ENCODE results near the gene TTC29.

The TTC29 gene, protein sequence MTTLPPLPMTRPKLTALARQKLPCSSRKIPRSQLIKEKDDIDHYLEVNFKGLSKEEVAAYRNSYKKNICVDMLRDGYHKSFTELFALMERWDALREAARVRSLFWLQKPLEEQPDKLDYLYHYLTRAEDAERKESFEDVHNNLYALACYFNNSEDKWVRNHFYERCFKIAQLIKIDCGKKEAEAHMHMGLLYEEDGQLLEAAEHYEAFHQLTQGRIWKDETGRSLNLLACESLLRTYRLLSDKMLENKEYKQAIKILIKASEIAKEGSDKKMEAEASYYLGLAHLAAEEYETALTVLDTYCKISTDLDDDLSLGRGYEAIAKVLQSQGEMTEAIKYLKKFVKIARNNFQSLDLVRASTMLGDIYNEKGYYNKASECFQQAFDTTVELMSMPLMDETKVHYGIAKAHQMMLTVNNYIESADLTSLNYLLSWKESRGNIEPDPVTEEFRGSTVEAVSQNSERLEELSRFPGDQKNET

DNA sequence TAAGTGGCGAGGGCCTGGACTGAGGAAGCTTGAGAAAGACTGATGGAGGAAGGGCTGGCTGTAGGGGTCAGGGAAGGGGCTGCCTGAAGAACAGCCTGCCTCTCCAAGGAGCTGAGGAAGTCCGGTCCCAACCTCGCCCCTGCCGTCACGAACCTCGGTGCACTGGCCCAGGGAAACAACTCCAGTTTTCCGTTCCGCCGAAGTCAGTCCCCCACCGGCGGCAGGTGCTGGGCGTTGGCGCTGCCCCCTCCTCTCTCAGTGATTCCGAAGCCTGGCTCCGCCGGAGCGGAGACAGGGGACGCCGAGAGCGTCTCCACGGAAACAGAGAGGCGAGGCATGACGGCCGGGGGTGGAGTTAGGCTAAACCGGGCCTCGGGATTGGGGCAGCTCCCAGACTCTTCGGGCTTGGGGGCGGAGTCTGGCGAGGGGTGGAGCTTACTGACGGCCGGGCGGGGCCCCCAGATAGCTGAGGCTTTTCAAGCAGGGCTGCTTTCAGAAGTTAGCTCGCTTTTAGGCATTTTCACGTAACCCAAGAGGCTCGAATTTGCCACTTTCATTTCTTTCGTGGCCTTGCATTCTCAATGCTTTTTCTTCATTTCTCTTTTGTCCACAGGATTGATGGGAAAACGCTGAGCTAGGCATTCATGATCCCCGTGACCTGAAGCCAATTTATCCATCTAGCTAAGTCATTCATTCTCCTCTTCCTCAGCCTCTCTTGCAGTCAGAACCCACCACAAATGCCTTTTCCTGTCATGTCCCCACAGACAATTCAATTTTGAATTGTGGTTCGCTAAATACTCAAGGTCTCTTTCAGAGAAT lies at the start of gene TTC29:
TTC29 (minus strand) TSS at position 309 of the 819 bp plus-strand sequence. CDS start 5,969 bp downstream, outside the sequence.
- peak within 1 kb of the TSS; percentile 76 for H3K4me3 Mint-ChIP-seq
- peak; percentile 97 for ATAC-seq
- H3K9me3 Mint-ChIP-seq: no peaks in the 10 kb centered on the region
- no peaks in the 10 kb centered on the region for H3K36me3 Mint-ChIP-seq
- no peak within 1 kb of the TSS for H3K27ac Mint-ChIP-seq
- peaks cover 33% of the 10 kb centered on the region for H3K27me3 Mint-ChIP-seq
- peaks cover 26% of the 10 kb centered on the region for H3K4me1 Mint-ChIP-seq

DNA sequence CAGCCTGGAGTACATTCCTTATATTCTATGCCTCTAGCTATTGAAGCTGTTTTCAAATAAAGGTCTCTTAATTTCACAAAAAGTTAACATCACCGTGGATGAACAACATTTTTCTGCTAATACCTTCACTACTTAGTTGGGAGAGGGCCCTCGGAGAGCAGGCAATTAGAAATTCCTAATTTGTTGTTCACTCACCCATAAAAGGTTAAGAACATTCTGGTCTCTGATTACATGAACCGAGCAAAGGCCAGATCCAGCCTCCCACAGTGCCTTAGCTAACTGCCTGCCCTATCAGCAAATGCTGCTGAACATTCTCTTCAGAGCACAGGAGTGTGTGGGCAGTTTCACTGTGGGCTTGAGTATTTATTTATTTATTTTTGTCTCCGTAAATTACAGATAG lies 36.0 kb upstream of the TTC29 start:
- no peak overlapping the region for H3K27ac Mint-ChIP-seq
- H3K4me1 Mint-ChIP-seq: no peaks in the 10 kb centered on the region
- H3K36me3 Mint-ChIP-seq: no peaks in the 10 kb centered on the region
- no peaks in the 10 kb centered on the region for H3K27me3 Mint-ChIP-seq
- ATAC-seq: no peak
- peaks cover 2% of the 10 kb centered on the region for H3K9me3 Mint-ChIP-seq
- H3K4me3 Mint-ChIP-seq: no peak overlapping the region

DNA sequence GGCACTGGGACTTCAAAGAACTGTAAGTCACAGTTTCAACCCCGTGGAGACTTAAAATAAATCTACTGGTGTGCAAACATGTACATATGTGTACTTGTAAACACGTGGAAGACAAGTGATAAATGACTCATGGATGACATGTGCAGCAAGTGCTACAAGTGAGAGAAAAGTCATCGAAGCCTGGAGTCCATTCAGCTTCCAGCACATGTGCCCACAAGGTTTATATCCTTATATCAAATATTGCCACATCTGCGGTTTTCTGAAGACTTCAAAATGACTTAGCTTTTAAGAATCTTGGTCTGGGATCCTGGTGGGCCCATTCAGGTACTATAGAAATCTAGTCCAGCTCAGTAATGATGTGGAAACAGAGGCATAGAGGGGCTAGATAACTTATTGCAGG lies 33.0 kb upstream of the TTC29 start:
- Mint-ChIP-seq H3K27ac (no peak overlapping the region), H3K36me3 (no peaks in the 10 kb centered on the region), H3K4me1 (no peaks in the 10 kb centered on the region), H3K27me3 (peaks cover 15% of the 10 kb centered on the region), H3K4me3 (no peak overlapping the region), H3K9me3 (no peaks in the 10 kb centered on the region)
- ATAC-seq: no peak

DNA sequence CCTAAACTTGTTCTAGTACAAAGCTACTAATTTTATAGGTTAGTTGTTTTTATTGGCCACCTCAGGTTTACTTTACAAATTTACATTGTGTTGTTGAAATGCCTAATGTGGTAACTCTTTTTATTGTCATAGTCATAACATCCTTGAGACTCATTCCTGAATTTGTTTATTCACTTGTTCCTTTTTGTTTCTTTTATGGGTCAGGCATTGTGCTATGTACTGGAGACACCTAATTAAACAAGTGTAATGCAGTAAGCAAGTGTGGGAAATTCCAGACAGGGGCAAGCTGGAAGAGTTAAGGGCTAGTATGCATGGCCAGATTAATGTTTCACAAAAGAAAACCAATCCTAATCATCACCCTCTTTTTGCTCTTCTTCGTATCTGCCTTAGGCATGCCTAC lies 30.5 kb upstream of the TTC29 start:
- Mint-ChIP-seq H3K4me1 (no peaks in the 10 kb centered on the region), H3K9me3 (no peaks in the 10 kb centered on the region), H3K4me3 (no peak overlapping the region), H3K27ac (no peak overlapping the region), H3K27me3 (peaks cover 15% of the 10 kb centered on the region), H3K36me3 (no peaks in the 10 kb centered on the region)
- no peak for ATAC-seq

DNA sequence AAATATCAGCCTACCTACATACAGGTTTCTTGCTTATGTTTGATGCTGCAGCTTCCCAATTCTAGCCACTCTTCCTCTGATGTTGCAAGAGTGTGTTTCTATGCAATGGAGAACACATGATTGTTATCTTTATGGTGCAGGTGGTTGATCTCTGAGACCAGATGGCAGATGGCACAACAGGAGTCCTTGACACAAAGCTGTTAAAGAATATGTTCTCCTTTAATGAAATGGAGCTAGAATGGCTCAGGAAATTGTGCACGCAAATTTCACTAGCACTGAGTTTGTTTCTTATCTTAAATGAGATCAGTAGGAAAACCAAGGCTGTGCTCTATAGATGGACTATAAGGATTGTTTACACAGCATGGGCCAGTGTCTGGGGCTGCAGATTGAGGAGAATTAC lies 29.9 kb upstream of the TTC29 start:
- Mint-ChIP-seq H3K27me3 (peaks cover 15% of the 10 kb centered on the region), H3K4me1 (no peaks in the 10 kb centered on the region), H3K9me3 (no peaks in the 10 kb centered on the region), H3K36me3 (no peaks in the 10 kb centered on the region), H3K27ac (no peak overlapping the region), H3K4me3 (no peak overlapping the region)
- ATAC-seq: no peak

DNA sequence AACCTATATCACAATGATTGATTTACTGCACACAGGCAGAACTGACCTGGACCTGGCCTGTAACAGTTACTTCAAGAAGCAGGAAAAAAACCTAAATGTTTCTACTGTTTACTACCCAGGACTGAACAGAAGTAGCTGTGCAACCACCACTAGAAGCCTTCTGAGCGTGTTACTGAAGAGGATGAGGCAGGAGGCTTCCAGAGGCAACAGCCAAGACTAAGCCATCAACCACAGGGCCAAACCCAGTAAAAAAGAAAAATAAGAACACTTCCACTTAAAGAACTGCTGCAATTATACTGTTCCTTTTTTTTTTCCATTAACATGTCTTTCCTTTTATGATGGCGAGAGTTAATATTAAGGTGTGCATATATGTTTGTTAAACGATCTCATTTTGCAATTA lies 29.4 kb upstream of the TTC29 start:
- H3K4me1 Mint-ChIP-seq: no peaks in the 10 kb centered on the region
- H3K9me3 Mint-ChIP-seq: no peaks in the 10 kb centered on the region
- no peak overlapping the region for H3K4me3 Mint-ChIP-seq
- no peak for ATAC-seq
- peaks cover 15% of the 10 kb centered on the region for H3K27me3 Mint-ChIP-seq
- H3K36me3 Mint-ChIP-seq: no peaks in the 10 kb centered on the region
- H3K27ac Mint-ChIP-seq: no peak overlapping the region

DNA sequence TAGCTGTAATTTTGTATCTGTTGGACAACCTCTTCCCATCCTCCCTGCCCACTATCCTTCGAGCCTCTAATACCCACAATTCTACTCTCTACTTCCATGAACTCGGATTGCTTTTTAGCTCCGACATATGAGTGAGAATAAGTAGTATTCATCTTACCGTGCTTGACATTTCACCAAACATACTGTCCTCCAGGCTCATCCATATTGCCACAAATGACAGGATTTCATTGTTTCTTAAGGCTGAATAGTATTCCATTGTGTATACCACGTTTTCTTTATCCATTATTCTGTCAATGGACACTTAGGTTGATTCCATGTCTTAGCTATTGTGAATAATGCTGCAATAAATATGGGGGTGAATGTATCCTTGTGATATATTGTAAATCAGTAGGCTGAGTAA lies 26.4 kb upstream of the TTC29 start:
- no peak overlapping the region for H3K4me3 Mint-ChIP-seq
- ATAC-seq: no peak
- no peaks in the 10 kb centered on the region for H3K4me1 Mint-ChIP-seq
- H3K27me3 Mint-ChIP-seq: peaks cover 15% of the 10 kb centered on the region
- no peaks in the 10 kb centered on the region for H3K36me3 Mint-ChIP-seq
- no peaks in the 10 kb centered on the region for H3K9me3 Mint-ChIP-seq
- no peak overlapping the region for H3K27ac Mint-ChIP-seq

DNA sequence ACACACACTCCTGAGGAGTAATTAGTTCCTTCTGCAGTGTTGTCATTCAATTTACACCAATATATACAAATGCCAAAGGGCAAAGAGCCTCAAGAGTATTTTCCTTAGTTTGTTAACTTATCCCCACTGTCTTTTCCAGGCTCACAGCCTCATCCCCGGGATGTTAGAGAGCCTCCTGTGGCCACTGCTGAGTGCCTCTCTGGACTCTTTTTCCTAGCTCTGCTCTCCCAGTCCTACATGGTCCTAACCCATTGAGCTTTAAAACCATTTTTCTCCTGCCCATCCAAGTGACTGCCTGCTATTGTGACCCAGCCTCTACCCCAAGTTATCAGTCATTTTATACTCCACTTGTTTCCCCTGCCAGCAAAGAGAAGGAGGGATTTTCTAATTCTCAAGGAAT lies 23.5 kb upstream of the TTC29 start:
- Mint-ChIP-seq H3K4me3 (no peak overlapping the region), H3K27ac (no peak overlapping the region), H3K4me1 (no peaks in the 10 kb centered on the region), H3K27me3 (peaks cover 2% of the 10 kb centered on the region), H3K36me3 (no peaks in the 10 kb centered on the region), H3K9me3 (no peaks in the 10 kb centered on the region)
- ATAC-seq: no peak

DNA sequence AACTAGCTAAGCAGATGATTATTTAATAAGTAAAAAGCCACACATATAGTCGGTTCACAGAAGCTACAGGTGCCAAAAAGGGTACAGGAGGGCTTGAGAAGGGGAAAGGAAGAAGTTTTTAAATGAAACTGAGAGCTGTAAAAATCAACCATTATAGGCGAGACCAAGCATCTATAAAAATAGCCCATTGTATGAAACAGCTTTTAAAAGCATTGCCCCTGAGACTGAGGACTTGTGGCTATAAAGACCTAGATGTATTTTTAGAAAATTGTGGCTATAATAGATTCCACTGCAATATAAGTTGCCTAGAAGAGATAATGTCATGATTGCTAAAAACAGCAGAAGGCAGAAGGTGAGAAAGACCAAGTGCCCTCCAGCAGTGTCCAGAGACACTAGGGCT lies 15.0 kb upstream of the TTC29 start:
- H3K27me3 Mint-ChIP-seq: peaks cover 34% of the 10 kb centered on the region
- H3K9me3 Mint-ChIP-seq: no peaks in the 10 kb centered on the region
- no peak for ATAC-seq
- H3K27ac Mint-ChIP-seq: no peak overlapping the region
- no peaks in the 10 kb centered on the region for H3K36me3 Mint-ChIP-seq
- no peaks in the 10 kb centered on the region for H3K4me1 Mint-ChIP-seq
- H3K4me3 Mint-ChIP-seq: no peak overlapping the region

DNA sequence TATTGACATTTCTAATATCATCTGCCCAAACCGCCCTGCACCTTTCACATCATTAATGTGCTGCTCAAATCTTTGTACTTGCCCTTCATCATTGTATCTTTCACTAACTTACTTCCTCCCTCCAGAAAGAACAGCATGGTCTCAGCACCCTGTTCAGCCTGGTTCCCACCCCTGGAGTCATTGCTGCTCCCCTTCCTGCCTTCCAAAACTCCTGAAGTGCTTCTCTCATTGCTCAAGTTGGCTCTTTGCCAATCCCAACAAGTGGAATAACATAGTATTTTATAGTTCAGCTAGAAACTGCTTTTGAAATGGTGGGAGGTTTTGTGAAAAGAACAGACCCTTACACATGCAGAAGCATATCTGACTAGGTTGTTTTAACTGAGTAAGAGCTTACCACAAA lies 14.0 kb upstream of the TTC29 start:
- no peak overlapping the region for H3K27ac Mint-ChIP-seq
- H3K4me1 Mint-ChIP-seq: no peaks in the 10 kb centered on the region
- no peaks in the 10 kb centered on the region for H3K9me3 Mint-ChIP-seq
- no peak overlapping the region for H3K4me3 Mint-ChIP-seq
- peaks cover 34% of the 10 kb centered on the region for H3K27me3 Mint-ChIP-seq
- H3K36me3 Mint-ChIP-seq: no peaks in the 10 kb centered on the region
- no peak for ATAC-seq

DNA sequence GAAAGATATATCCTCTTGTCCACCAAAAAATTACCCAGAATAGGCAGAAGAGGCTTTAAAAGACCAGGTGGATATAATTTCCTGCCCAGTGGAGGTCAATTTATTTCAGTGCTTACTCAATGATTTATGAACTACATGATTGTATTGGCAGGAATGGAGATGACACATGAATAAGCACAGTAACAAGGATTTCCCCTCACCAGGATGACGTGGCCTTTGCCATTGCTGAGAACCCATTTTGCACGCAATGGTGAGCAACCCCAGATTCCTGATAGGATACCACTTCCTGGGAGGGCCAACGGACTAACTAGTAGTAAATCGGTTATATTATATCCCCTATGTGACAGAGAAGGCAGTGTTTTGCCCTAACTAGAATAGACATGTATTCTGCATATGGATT lies 11.6 kb upstream of the TTC29 start:
- H3K9me3 Mint-ChIP-seq: no peaks in the 10 kb centered on the region
- no peak for ATAC-seq
- no peaks in the 10 kb centered on the region for H3K36me3 Mint-ChIP-seq
- no peak overlapping the region for H3K27ac Mint-ChIP-seq
- H3K4me3 Mint-ChIP-seq: no peak overlapping the region
- peaks cover 34% of the 10 kb centered on the region for H3K27me3 Mint-ChIP-seq
- H3K4me1 Mint-ChIP-seq: no peaks in the 10 kb centered on the region

DNA sequence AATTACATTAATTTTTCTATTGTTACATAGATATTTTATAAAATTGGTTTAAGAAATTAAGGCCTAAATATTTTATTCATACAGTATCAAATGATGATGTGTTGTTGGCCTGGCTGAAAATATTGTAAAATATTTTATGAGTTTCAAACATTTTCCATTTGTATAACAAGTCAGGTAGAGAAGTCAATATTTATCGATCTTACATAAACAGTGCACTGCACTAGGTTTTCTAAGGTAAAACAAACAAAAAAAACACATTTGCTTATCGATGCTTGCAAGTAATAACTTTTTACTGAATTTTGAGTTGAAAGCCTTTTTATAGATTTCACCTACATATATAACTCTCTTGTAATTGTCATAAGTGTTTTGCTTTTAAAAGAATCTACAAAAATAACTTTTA lies 7.2 kb upstream of the TTC29 start:
- H3K27me3 Mint-ChIP-seq: peaks cover 24% of the 10 kb centered on the region
- H3K9me3 Mint-ChIP-seq: no peaks in the 10 kb centered on the region
- ATAC-seq: no peak
- no peak overlapping the region for H3K27ac Mint-ChIP-seq
- no peaks in the 10 kb centered on the region for H3K4me1 Mint-ChIP-seq
- H3K36me3 Mint-ChIP-seq: no peaks in the 10 kb centered on the region
- H3K4me3 Mint-ChIP-seq: no peak overlapping the region

DNA sequence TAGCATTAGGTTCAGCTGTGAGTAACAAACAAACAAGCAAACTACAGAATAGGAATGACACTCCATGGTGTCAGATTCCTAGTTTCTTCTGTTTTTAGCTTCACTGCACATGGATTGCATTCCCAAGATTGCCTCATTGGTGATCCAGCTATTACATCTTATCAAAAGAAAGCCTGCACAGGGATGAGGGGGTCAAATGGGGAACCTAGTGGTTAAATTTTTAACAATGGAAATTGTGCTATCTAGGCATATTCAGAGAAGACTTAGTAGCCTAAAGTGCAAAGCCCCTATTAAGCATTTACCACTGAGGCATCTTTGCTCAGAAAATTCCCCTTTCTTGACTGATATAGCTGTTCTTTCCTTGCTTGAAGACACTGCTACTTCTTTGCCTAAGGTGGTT lies 3.9 kb upstream of the TTC29 start:
- Mint-ChIP-seq H3K9me3 (no peaks in the 10 kb centered on the region), H3K36me3 (no peaks in the 10 kb centered on the region), H3K27ac (no peak overlapping the region), H3K27me3 (peaks cover 40% of the 10 kb centered on the region), H3K4me1 (peaks cover 26% of the 10 kb centered on the region), H3K4me3 (no peak overlapping the region)
- ATAC-seq: no peak

DNA sequence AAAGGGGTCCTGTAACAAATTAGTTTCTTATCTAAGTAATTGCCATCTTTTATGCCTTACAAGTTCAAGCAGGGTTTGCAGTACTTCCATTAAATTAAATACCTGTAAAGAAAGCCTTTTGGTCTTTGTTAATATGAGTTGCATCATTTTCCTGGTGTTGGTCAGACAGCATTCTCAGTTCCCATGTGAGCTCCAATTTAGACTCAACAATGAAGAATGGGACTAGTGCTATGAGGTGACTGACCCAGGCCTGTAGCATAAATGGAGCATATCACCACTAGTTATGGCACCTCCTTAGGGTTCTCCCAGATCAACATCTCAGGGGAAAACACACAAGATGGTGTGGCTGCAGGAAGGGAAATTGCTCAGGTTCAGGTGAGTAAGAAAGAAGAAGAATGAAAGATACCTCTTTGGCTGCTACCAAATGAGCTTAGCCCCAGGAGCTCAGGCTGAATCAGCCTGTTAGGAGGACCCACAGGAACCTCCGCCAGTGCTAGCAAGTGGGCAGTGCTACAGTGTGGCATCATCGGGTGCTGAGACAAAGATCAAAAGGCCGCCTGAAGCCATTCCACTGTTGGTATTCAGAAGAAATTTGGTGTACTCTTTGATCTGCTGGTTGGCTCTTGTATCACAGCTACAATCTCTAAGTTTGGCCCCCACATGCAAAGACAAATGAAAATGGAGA lies 1.8 kb downstream of the TTC29 start:
- peaks cover 25% of the 10 kb centered on the region for H3K27me3 Mint-ChIP-seq

DNA sequence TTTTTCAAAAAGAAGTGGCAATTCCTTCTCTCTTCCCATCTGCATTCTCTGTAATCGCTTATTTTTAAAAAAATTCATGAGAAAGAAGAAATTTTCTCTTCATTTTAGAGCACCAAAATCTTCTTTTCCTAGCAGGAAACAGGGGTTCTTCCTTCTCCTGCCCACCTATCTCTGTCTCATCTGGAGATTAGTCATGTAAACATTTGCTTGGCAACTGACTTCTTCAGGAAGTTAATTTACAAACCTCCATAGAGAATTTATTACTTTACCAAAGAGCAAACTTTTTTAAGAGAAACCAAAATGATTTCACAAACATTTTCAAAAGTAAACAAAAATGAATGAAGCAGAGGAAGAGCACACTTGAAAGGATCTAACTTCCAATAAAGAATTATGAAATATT lies 13.5 kb downstream of the TTC29 start:
- no peak overlapping the region for H3K4me3 Mint-ChIP-seq
- no peaks in the 10 kb centered on the region for H3K9me3 Mint-ChIP-seq
- peaks cover 18% of the 10 kb centered on the region for H3K27me3 Mint-ChIP-seq
- H3K27ac Mint-ChIP-seq: no peak overlapping the region
- no peaks in the 10 kb centered on the region for H3K4me1 Mint-ChIP-seq
- no peak for ATAC-seq
- no peaks in the 10 kb centered on the region for H3K36me3 Mint-ChIP-seq

More for the DNA sequence above, 1.8 kb downstream of the TTC29 start:
- Mint-ChIP-seq H3K4me3 (no peak overlapping the region), H3K36me3 (no peaks in the 10 kb centered on the region), H3K4me1 (peaks cover 26% of the 10 kb centered on the region), H3K27ac (no peak overlapping the region), H3K9me3 (no peaks in the 10 kb centered on the region)
- ATAC-seq: no peak

Data from stimulated activated memory B cell treated with anti-CD40 and anti-IgM and Interleukin-4, amounts not matched to agents 10 μg/mL and 1 μg/mL and 100 μg/mL, for 72 hours (primary cell).